NCI-H345 treated with DMSO at 0.1 percent for 48 hours (cell line): ENCODE results near the gene RAPSN.

Source experiments
- DNase-seq: peaks from one replicate; lab custom pipeline; 2025; ENCODE audit not compliant: unreplicated experiment; lab: John Stamatoyannopoulos, UW

RAPSN gene

DNA sequence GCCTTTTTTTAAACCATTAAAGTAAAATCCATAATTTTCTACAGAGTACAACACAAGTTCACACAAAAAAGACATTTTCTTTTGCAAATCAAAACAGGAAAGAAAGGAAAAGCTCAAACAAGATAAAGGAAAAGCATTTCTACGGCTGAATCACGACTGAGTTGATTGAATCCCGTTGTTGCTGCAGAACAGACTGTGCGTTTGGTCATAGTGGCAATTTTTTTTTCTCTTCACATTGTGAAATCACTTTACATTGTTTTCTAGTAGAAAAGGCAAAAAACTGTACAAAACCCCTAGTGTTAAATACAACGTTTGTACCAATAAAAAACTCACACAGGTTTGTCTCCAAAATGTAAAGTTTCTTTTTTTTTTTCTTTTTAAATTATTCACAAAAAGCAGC lies 17.3 kb upstream of the RAPSN start:
- DNase-seq = no peak

DNA sequence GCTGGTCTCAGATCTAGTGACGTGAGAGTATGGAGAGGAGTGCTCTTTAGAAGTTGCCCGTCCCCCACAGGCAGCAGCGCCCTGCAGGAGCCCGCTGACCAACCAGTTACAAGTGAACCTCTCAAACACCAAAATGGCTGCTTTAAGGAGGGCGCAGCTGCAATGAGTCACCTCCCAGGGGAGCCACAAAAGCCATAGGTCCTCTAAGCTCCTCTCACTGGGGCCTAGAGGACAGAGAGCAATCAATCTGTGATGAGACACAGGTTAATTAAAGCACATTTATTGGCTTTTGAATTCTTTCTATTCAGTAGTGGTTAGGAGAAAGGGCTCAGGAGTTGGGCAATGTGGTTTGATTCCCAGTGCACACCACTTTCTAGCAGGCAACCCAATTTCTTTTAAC lies 15.5 kb upstream of the RAPSN start:
- peak; percentile 59 for DNase-seq

DNA sequence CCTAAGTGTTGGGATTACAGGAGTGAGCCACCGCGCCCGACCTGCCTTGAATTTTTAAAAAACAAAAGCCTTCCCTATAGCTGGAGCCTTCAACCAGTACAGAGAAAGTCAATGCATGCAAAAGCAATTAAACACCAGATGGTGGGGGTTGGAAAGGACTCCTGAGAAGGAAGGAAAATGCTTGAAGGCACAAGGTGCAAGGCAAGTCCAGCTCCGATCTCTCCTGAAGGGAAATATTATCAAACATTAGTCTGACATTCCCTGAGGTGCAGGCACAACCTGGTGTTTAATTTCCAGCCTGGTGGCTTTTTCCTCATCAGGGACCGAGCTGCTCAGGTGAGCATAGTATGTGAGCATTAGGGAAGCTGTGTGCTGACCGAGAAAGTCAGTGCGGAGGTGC lies 12.9 kb upstream of the RAPSN start:
- no peak for DNase-seq

DNA sequence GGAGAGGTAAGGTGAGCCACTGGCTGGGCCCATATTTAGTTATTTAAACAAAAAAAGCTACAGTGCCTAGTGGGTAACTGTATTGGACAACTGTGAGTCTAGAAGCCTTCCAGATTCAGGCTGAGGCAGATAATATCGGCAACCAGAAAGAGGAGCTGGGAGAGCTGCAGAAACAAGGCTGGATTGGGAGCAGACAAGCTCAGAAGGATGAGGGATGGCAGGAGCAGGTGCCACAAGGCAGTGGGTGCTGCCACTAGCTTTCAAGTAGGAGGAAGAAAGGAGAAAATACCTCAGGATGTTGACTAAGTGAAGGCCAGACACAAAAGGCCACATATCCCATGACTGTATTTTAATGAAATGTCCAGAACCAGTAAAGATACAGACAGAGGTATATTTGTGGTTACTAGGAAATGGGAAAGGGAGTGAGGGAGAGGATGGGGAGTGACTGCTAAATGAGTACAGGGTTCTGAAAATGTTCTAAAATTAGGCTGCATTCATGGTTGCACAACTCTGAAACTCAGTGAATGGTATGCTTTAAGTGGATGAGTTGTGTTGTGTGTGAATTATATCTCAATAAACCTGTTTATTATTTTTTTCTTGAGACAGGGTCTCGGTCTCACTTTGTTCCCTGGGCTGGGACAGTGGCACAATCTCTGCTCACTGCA lies 11.8 kb upstream of the RAPSN start:
- no peak for DNase-seq

DNA sequence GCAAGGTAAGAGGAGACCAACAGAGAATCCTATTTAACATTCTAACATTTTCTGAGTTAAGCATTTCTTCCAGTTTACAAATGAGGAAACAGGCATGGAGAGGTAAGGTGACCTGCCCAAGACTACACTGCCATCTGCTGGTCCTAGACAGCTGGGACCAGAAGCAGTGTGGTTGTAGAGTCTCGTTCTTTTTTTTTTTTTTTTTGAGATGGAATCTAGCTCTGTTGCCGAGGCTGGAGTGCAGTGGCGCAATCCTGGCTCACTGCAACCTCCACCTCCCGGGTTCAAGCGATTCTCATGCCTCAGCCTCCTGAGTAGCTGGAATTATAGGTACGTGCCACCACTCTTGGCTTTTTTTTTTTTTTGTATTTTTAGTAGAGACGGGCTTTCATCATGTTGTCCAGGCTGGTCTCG lies 5.3 kb upstream of the RAPSN start:
- peak; percentile 75 for DNase-seq

DNA sequence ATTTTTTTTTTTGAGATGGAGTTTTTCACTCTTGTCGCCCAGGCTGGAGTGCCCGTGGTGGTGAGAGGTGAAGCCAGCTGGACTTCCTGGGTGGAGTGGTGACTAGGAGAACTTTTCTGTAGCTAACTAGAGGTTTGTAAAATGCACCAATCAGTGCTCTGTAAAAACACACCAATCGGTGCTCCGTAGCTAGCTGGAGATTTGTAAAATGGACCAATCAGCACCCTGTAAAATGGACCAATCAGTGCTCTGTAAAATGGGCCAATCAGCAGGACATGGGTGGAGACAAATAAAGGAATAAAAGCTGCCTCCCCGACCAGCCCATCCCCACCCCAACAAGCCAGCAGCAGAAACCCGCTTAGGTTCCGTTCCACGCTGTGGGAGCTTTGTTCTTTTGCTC lies 4.4 kb upstream of the RAPSN start:
- DNase-seq = no peak

DNA sequence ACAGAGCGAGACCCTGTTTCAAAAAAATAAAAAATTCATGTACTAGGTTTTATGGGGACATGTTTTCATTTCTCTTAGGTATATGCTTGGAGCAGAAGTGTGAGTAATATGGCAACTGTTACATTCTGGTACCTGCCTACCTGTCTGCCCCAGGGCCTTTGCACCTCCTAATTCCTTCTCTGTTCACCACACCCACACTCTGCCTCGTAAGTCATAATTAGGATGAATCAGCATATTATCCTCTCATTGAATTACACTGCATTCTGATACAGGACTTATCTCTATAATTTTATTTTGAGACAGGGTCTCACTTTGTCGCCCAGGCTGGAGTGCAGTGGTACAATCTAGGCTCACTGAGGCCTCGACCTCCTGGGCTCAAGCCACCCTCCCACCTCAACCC lies 3.1 kb upstream of the RAPSN start:
- no peak for DNase-seq

DNA sequence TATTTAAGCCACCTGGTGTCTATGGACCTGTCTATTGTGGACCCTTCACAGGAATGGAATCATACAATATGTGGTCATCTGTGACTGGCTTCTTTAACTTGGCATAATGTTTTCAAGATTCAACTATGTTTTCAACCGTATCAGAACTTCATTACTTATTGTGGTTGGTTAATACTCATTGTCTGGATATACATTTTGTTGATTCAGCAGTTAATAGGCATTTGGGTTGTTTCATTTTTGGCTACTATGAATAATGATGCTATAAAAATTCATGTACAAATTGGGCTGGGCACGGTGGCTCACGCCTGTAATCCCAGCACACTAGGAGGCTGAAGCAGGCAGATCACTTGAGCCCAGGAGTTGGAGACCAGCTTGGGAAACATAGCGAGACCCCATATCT lies 2.5 kb upstream of the RAPSN start:
- no peak for DNase-seq

DNA sequence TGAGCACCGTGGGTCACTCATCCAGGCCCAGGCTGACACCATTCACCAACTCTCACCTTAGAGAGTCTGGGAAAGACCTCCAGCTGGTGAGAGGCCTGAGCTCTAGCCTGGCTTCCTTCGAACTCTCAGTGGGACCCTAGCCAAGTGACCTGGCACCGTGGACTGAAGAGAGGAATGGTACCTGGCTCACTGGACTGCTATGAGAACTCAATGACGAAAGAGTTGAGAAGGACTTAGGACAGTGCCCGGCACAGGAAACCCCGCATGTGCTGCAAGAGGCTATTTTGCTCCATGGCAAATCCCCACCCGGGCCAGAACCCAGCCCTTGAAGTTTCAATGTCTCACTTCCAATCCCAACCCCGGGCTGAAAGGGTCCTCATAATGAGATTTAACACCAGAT lies 605 bp upstream of the RAPSN start:
- DNase-seq = no peak

DNA sequence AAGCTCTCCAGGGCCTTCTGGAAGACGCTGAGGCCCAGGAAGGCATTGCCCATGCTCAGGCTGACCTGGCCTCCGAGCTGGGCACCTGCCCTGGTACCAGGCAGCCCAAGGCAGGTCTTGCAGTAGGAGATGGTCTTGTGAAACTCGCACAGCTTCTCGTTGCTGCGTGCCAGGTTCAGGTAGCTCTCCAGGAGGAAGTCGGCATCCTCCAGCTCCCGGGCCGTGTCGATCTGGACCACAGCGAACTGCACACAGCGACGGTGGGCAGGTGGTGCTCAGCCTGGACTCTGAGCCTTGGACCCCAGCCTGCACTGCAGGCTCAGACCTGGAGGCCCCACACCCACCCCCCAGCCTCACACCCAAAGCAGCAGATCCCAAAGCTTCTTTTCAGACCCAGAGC lies 1.0 kb downstream of the RAPSN start:
- no peak for DNase-seq

DNA sequence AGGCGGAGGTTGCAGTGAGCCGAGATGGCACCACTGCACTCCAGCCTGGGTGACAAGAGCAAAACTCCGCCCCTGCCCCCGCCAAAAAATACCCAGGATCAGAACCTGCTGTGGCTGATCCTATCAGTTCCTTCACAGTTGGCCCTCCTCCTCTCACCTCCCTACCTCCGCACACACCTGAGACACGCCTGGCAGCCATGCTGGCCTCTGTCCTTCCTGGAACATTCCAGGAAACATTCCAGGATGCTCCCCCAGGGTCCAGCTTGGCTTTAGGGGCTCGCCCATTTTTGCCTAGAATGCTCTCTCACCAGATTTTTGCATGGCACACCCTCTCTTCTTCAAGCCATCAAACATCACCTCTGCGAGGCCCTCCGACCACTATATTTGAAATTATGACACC lies 2.1 kb downstream of the RAPSN start:
- DNase-seq = no peak

DNA sequence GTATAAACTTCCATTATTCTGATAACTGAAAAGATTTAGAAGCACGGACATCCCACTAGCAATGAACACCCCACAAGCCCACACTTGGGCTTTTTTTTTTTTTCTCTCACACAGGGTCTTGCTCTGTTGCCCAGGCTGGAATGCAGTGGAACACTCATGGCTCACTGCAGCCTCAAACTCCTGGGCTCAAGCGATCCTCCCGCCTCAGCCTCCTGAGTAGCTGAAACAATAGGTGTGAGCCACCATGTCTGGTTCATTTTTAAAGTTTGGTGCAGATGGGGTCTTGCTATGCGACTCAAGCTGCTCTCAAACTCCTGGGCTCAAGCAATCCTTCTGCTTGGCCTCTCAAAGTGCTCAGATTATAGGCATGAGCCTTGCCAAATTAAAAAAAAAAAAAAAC lies 3.1 kb downstream of the RAPSN start:
- DNase-seq = no peak

DNA sequence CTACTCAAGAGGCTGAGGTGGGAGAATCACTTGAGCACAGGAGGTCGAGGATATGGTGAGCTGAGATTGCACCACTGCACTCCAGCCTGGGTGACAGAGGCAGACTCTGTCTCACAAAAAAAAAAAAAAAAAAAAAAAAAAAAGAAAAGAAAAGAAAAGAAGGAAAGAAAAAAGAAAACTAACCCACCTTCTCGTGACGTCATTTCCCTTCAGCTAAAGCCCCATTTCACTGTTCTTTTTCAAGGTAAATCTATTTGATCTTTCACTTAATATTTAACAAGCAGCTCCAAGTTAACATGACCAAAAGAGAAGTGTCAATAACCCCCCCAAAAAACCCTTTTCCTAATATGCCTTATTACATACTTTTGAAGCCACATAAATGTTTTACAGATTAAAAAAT lies 5.1 kb downstream of the RAPSN start:
- DNase-seq = no peak

DNA sequence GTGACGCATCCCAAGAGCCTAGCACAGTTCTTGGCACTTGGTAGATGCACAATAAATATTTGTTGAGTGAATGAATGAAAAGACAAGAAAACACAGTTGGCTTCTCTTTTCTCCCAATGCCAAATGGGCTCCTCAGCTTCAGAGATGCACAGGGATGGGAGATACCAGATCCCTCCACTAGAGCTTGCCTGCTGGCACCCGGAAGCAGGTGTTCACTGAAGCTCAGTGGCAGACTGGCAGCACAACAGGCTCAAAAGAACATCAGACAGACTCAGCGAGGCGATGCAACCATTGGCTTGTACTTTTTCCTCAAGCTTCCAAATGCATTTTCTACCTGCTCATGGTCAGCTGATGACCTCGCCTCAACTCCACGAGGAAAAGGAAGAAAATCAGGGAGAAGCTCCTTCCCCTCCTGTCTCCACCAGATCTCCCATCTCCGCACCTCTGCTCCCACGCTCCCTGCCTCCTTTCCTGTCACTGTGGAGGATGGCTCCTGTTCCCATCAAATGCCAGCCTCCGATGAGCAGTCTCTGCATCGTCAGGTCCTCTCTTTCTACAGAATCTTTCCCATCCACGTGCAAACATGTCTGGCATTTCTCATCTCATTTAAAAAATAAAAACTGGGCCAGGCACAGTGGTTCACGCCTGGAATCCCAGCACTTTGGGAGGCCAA lies 5.8 kb downstream of the RAPSN start:
- DNase-seq = peak; percentile 24

DNA sequence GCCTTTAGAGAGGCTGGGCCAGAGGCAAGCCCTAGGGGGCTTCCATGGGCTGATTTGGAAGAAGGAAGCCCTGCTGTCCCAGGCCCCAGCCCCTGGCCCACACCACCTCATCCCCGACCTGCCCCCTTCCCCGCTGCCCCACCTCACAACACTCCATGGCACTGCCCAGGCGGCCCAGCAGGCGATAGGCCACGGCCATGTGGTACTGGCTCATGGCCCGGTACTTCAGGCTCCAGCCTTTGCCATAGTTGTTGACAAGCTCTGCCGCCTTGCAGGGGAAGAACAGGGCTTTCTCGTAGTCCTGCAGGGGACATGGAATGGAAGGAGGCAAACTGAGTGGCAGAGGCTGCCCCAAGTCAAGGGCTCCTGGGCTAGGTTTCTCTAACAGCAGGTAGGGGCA lies 6.4 kb downstream of the RAPSN start:
- no peak for DNase-seq

DNA sequence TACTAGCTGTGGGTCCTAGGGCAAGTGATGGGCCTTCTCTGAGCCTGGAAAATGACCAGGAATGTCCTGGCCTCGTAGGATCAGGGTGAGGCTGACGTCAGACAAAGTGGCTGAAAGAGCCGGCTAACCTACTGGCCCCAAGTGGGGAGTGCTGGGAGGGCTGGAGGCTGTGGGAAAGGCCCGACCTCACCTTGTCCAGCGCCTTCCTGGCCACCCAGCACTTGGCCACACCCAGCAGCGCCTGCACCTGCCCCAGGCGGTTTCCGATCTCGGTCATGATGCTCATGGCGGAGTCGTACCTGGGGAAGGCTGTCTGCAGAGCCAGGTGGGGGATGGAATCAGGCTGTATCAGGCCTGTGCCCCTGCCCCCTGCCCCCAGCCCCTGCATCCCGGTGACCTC lies 7.5 kb downstream of the RAPSN start:
- DNase-seq = no peak

DNA sequence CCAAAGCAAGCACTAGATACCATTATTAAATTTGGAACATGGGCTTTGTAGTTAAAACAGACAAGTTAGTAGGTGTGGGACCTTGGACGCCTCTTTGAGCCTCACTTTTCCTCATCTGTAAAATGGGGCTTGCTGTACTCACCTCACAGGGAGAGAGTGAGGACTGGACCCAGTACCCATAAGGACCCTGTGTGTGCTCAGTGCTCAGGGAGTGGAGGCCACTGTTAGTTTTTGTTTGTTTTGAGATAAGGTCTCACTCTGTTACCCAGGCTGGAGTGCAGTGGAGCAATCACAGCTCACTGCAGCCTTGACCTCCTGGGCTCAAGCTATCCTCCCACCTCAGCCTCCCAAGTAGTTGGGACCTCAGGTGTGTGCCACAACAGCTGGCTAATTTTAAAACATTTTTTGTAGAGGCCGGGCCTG lies 8.9 kb downstream of the RAPSN start:
- DNase-seq = no peak

DNA sequence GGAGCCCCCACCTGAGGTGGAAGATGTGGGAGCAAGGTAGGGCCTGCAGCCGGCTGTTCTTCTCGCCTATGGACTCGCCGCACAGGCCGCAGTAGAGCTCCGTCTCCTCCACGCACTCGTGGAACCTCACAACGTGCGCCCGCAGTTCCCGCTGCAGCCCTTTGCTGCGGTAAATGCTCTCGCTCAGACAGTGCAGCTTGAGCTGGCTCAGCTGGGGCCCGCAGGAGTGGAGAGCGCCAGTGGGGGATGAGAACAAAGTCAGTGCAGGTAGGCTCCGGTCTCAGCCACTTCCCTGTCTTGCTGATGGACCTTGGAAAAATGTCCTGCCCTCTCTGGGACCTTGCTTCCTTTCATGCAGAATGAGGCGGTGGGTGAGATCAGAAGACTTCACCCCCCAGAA lies 10.2 kb downstream of the RAPSN start:
- DNase-seq = no peak

DNA sequence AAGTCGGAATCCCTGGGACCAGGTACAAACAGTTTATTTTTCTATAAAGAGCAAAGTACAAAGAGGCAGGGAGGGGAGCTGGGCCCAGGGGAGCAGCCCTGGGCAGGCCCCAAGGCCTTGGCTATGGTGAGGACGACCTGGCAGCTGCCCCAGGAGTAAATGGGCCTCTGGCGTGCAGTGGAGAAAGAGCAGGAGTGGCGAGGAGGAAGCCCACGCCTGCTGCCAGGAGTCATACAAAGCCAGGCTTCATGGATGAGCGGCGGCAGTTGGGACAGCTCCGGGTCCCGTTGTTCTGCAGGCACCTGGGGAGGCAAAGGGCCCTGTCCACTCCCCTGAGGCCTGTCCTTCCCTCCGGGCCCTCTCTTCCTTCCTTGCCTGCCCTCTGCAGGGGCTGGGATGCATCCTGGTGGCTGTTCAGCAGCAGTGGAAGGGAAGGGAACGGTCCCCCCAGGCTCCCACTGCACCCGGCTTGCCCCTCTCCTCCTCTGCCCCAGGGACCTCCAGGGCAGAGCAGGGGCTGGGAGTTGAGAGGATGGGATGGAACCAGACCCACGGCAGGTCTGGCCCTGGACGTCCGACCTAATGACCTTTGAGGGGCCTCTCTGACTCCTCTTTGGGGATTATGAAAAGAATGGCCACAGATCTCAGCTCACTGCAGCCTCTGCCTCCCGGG lies 11.1 kb downstream of the RAPSN start:
- no peak for DNase-seq

DNA sequence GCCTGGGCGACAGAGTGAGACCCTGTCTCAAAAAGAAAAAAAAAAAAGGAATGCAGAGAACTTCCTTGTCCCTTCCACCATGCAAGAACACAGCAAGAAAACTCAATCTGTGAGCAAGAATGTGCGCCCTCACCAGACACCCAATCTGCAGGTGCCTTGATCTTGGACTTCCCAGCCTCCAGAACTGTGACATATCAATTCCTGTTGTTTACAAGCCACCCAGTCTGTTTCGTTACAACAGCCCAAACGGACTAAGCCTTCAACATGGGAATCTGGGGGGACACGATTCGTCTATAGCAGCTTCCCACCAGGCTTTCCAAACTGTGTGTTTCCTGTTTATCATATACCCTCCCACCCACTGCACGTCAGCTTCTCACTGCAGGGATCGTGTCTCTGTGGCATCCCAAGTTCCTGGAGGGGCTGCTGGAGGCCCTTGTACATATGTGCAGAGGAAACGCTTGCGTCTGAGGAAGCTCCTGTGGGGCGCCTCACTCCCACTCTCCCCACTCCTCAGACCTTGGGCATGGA lies 11.7 kb downstream of the RAPSN start:
- DNase-seq = no peak

DNA sequence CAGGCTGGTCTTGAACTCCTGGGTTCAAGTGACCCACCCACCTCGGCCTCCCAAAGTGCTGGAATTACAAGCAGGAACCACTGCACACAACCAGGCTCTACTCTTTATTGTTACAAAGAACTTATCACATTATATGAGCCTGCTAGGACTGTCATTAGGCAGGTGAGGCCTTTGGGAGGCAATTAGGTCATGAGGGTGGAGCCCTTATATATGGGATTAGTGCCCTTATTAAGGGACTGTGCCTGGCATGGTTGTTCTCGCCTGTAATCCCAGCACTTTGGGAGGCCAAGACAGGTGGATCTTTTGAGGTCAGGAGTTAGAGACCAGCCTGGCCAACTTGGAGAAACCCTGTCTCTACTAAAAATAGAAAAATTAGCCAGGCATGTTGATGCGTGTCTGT lies 12.2 kb downstream of the RAPSN start:
- no peak for DNase-seq

DNA sequence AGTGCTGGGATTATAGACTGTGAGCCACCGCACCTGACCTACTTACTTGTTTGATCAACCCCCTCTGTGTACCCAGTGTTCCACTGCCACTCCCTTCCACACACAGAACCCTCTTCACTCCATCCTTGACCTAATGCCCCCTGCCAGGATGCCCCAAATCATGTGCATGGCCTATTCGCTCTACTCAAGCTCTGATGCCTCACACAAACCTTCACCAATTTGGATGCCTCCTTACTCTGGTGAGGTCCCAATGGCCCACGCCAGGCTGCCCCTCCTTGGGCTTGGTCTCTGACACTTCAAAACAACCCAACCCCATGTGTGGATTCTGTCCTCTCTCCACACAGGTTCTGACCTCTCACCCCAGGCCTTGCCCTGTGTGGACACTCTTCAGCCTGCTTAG lies 13.2 kb downstream of the RAPSN start:
- no peak for DNase-seq
